LNCaP clone FGC (cell line): ENCODE data around the gene PCYT2.

ENCODE experiments used
- DNase-seq: peaks from one replicate; pipeline ENCODE4 v3.0.0-alpha.2; 2011; ENCODE audit warnings: low read depth
- H3K4me3 ChIP-seq: 2 replicates; pipeline ENCODE4 v1.5.1; 2011; ENCODE audit warnings: mild to moderate bottlenecking, low read depth, low read length, control low read depth
- TF ChIP-seq, protein P1 (sequence below): IDR thresholded peaks from 2 replicates; pipeline ENCODE4 v1.5.1; 2012; ENCODE audit warnings: mild to moderate bottlenecking; ENCODE audit not compliant: control insufficient read depth, insufficient read depth; ENCODE audit errors: extremely low read depth

Gene PCYT2

GRCh38 chr17:81934098-81934757 is 23.0 kb upstream of the PCYT2 start:
- no peak for DNase-seq
- H3K4me3 ChIP-seq = no peak overlapping the region
- TF ChIP-seq, protein P1, sequence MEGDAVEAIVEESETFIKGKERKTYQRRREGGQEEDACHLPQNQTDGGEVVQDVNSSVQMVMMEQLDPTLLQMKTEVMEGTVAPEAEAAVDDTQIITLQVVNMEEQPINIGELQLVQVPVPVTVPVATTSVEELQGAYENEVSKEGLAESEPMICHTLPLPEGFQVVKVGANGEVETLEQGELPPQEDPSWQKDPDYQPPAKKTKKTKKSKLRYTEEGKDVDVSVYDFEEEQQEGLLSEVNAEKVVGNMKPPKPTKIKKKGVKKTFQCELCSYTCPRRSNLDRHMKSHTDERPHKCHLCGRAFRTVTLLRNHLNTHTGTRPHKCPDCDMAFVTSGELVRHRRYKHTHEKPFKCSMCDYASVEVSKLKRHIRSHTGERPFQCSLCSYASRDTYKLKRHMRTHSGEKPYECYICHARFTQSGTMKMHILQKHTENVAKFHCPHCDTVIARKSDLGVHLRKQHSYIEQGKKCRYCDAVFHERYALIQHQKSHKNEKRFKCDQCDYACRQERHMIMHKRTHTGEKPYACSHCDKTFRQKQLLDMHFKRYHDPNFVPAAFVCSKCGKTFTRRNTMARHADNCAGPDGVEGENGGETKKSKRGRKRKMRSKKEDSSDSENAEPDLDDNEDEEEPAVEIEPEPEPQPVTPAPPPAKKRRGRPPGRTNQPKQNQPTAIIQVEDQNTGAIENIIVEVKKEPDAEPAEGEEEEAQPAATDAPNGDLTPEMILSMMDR = no peak

DNA sequence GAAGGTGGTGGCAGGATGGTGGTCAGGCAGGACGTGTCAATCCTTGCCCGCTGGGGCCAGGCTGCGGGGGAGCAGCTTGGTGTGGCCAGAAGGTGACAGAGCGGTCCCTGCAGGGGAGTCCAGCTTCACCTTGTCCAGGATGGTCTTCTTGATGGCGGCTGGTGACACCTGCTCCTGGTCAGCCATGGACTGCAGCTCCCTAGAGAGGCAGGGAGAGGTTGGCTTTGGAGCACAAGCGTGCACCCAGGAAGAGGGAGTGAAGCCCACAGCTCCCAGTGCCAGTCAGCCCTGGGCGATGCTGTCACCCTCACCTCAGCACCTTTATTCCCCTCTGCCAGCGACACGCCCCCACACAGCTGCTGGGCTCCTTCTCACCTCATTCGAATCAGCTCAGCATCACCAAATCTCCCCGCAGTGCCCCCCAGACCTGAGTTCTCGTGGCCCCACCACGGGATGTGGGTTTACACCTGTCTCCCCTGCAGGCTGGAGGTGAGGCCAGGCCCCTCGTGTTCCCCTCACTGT is 22.0 kb upstream of the PCYT2 start:
- no peak overlapping the region for H3K4me3 ChIP-seq
- no peak for DNase-seq
- TF ChIP-seq, protein P1 = no peak

DNA sequence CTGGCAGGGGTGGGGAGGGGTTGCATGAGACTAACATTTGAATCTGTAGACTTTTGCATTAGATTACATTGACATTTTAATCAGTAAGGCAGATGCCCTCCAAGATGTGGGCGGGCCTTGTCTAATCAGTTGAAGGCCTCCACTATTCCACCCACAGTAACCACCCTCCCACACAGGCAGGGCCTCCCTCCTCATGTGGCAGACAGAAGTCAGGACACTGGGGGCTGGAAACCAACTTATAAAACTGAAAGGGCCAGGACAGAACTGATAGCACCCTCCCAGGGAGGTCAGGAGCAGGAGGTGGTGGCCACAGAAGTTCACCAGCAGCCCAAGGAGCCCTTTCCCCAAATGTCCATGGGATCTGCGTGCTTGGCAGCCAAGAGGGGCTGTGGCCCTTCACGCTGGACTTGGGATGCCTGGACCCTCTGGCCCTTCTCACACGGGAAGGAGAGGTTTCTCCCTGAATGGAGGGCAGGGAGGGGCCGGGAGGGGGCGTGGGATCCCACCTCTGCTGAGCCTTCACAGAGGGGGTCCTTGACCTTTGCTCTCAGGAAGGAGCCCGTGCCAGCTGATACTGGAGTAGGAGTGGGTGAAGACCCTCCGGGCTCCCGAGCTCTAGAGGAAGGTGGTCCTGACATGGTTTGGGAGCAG is 21.3 kb upstream of the PCYT2 start:
- no peak for DNase-seq
- TF ChIP-seq, protein P1 = no peak
- no peak overlapping the region for H3K4me3 ChIP-seq

GRCh38 chr17:81931557-81932332 is 20.5 kb upstream of the PCYT2 start:
- no peak for DNase-seq
- H3K4me3 ChIP-seq = no peak overlapping the region
- TF ChIP-seq, protein P1 = no peak

GRCh38 chr17:81931189-81931556 is 20.0 kb upstream of the PCYT2 start:
- H3K4me3 ChIP-seq = no peak overlapping the region
- DNase-seq = no peak
- TF ChIP-seq, protein P1 = no peak

DNA sequence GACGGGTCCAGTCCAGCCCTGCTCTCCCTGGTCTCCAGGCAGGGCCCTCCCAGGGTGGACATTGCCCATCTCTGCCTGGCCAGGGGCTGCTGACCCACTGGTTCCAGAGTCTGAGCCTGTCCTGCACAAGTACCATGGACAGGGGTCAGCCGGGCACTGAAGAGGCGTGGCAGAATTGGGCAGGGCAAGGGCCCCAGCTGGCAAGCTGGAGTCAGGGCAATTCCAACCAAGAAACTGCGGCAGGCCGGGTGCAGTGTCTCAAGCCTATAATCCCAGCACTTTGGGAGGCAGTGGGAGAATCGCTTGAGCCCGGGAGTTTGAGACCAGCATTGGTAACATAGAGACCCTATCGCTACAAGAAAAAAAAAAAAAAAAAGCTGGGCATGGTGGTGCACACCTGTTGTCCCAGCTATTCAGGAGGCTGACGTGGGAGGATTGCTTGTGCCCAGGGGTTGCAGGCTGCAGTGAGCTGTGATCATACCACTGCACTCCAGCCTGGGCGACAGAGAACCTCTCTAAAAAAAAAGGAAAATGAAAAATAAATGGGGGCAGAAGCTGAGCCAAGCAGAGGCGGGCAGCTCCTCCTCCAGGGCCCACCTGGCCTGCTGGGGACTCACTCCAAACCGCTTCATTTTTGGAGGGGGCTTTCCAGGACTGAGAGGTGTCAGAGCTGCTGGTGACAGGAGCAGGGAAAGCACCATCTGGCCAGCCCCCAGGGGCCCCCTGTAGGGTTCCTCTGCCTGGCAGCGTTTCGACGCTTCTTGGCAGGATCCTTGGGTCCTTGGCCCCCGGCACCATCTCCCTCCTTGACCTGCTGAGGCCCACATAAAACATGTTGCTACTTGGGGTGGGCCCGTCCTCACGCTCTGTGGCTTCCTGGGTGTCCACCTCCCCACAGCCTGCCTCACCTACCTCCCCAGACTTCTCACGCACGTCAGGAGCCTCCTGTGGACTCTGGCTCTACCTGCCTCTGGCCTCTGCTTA is 19.2 kb upstream of the PCYT2 start:
- TF ChIP-seq, protein P1 = no peak
- no peak overlapping the region for H3K4me3 ChIP-seq
- no peak for DNase-seq
